Measurements from ENCODE around the gene STAC2. TPM values are rescaled to one million over a fixed set of nuclear protein-coding genes. Genes with fewer than 3 reads are reported as not detected.

STAC2 gene, protein sequence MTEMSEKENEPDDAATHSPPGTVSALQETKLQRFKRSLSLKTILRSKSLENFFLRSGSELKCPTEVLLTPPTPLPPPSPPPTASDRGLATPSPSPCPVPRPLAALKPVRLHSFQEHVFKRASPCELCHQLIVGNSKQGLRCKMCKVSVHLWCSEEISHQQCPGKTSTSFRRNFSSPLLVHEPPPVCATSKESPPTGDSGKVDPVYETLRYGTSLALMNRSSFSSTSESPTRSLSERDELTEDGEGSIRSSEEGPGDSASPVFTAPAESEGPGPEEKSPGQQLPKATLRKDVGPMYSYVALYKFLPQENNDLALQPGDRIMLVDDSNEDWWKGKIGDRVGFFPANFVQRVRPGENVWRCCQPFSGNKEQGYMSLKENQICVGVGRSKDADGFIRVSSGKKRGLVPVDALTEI
- 0.07 and 0.08 TPM in 2 replicates for polyA plus RNA-seq (2012; rRNA removed)
- polyA plus RNA-seq (2012; cell fraction: cytosol; rRNA removed), result 0.04 and 0.13 TPM in 2 replicates
- polyA plus RNA-seq (2012; cell fraction: nucleus; rRNA removed), result 0.10 and 0.23 TPM in 2 replicates

DNA sequence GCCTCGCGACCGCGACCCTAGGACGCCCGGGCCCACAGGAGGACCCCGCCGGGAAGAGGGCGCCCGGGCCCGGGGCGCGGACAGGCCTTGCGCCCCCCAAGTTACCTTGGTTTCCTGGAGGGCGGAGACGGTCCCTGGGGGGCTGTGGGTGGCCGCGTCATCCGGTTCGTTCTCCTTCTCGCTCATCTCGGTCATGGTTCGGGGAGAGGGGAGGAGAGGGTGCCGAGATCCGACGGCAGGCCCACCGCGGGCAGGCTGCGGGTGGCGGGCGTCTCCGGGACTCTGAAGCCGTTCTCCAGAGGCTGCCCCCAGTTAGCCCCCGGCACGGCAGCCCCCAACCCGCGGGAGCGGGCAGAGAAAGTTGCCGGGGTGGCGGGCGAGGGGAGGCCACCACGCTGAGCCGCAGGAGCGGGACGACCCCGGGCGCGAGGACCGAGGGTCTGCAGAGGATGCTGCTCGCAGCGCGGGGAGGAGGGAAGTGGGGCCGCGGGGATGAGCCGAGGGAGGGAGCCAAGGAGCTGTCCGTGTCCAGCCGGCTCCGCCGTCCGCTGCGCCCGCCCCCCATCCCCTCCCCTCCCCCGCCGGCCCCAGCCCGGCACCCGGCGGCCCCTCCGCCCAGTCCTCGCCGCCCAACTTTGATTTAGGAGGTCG is at the start of gene STAC2:
STAC2 (minus strand) TSS at position 638 of the 651 bp plus-strand sequence; CDS start at position 195, 443 bp downstream.
- peak within 1 kb of the TSS; percentile 50 to 55 for H3K4me3 ChIP-seq (ENCODE audit: low read depth in 2 of 2, low read length in 1 of 2)
- no peak for TF ChIP-seq FOXM1 (IDR thresholded peaks at IDR 0.05; ENCODE audit: low read depth)
- TF ChIP-seq TEAD4 (IDR thresholded peaks at IDR 0.05; ENCODE audit: borderline replicate concordance, insufficient read depth), result no peak
- TF ChIP-seq SIN3A (IDR thresholded peaks at IDR 0.05; ENCODE audit: borderline replicate concordance, low read depth, low read length), result no peak
- no peak for TF ChIP-seq GATA2 (CRISPR knock-in tag; IDR thresholded peaks at IDR 0.05)
- TF ChIP-seq RXRA (IDR thresholded peaks at IDR 0.05; ENCODE audit: borderline replicate concordance, low read depth), result no peak
- no peak for TF ChIP-seq ELF1 (IDR thresholded peaks at IDR 0.05)
- TF ChIP-seq CHD2 (IDR thresholded peaks at IDR 0.05; ENCODE audit: low read length, partially characterized antibody), result no peak
- TF ChIP-seq EZH2phosphoT487 (IDR thresholded peaks at IDR 0.05; ENCODE audit: borderline replicate concordance, low read depth), result no peak
- TF ChIP-seq POLR2AphosphoS5 (IDR thresholded peaks at IDR 0.05; ENCODE audit: low read depth, low read length), result no peak
- no peak for TF ChIP-seq YY1 (IDR thresholded peaks at IDR 0.05; ENCODE audit: low read depth)
- TF ChIP-seq, protein P1, sequence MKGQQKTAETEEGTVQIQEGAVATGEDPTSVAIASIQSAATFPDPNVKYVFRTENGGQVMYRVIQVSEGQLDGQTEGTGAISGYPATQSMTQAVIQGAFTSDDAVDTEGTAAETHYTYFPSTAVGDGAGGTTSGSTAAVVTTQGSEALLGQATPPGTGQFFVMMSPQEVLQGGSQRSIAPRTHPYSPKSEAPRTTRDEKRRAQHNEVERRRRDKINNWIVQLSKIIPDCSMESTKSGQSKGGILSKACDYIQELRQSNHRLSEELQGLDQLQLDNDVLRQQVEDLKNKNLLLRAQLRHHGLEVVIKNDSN (IDR thresholded peaks at IDR 0.05; ENCODE audit: borderline replicate concordance, low read depth), result no peak
- peaks cover 8 to 9% of the 10 kb centered on the region in 2 experiments; a peak in 2 of 4 replicates for H3K4me1 ChIP-seq (ENCODE audit: control insufficient read depth in 1 of 2, insufficient read depth in 2 of 2, low read depth in 1 of 2, low read length in 1 of 2)
- no peak within 1 kb of the TSS for H3K27ac ChIP-seq (ENCODE audit: low read depth in 2 of 2, low read length in 1 of 2)
- POLR2A ChIA-PET, result interaction anchor here (0.6 to 1.2 kb wide), 4 partner anchors 10 to 372 kb away, joined by 3 to 6 read pairs (median 3); partner anchors contain the start of genes RPL19 and RPL23
- no peaks in the 10 kb centered on the region for H3K9me3 ChIP-seq
- peak; percentile 58 for DNase-seq
- WGBS (ENCODE audit: low lambda C conversion rate), result 4% methylated on average over 36 of the region's 71 CpGs
- peaks cover 6% of the 10 kb centered on the region for H3F3A ChIP-seq (replicated peaks; ENCODE audit: insufficient read depth)
- H3K4me2 ChIP-seq, result peak within 1 kb of the TSS; percentile 70
- H2AFZ ChIP-seq (ENCODE audit: low read depth), result 0 out of 2 replicates have a peak within 1 kb of the TSS, but pooled peaks have one; percentile 35
- H3K79me2 ChIP-seq (ENCODE audit: insufficient read depth), result no peaks in the 10 kb centered on the region
- H3K9me2 ChIP-seq, result no peaks in the 10 kb centered on the region
- H3K9ac ChIP-seq, result no peak within 1 kb of the TSS
- no peaks in the 10 kb centered on the region for H3K36me3 ChIP-seq (replicated peaks in 1 of 2; ENCODE audit: control insufficient read depth in 1 of 2, insufficient read depth in 2 of 2, low read length in 1 of 2)
- no peaks in the 10 kb centered on the region for H4K20me1 ChIP-seq (ENCODE audit: insufficient read depth)
- no peaks in the 10 kb centered on the region for H3K27me3 ChIP-seq (ENCODE audit: insufficient read depth)
- CTCF ChIA-PET, result interaction anchor here (0.8 to 14.3 kb wide), 6 partner anchors 10 to 46 kb away, joined by 3 to 207 read pairs (median 5); no protein-coding TSS in a partner anchor

DNA sequence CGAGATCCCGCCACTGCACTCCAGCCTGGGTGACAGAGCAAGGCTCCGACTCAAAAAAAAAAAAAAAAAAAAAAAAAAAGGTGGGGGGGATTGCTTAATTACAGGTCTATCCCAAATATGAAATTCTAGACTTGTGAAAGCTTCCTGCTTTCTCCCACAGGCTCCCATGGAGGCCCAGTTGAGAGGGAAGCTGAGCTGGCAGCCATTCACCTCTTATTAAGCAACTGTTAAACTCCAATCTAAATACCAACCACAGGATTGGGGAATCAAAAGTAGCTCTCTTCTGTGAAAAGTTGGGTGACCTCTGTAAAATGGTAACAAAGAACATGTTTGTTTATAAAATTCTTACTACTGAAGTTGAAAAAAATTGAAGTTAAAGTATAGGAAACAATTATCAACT is 45.8 kb upstream of the STAC2 start:
- Histone ChIP-seq H4K20me1 (ENCODE audit: insufficient read depth) (no peaks in the 10 kb centered on the region), H3K4me1 (ENCODE audit: control insufficient read depth in 1 of 2, insufficient read depth in 2 of 2, low read depth in 1 of 2, low read length in 1 of 2) (no peaks in the 10 kb centered on the region), H3K27ac (ENCODE audit: low read depth in 2 of 2, low read length in 1 of 2) (no peak overlapping the region), H3K27me3 (ENCODE audit: insufficient read depth) (no peaks in the 10 kb centered on the region), H3K4me2 (no peak overlapping the region), H3K9ac (no peak overlapping the region), H3K79me2 (ENCODE audit: insufficient read depth) (no peaks in the 10 kb centered on the region), H2AFZ (ENCODE audit: low read depth) (no peak overlapping the region), H3K9me3 (no peaks in the 10 kb centered on the region), H3F3A (replicated peaks; ENCODE audit: insufficient read depth) (peaks cover 5% of the 10 kb centered on the region), H3K4me3 (ENCODE audit: low read depth in 2 of 2, low read length in 1 of 2) (no peak overlapping the region), H3K9me2 (no peaks in the 10 kb centered on the region), H3K36me3 (replicated peaks in 1 of 2; ENCODE audit: control insufficient read depth in 1 of 2, insufficient read depth in 2 of 2, low read length in 1 of 2) (peaks cover 8 to 28% of the 10 kb centered on the region in 2 experiments)
- no peak for DNase-seq
- WGBS (ENCODE audit: low lambda C conversion rate), result 98% methylated on average over 3 of the region's 3 CpGs
- TF ChIP-seq EZH2phosphoT487 (IDR thresholded peaks at IDR 0.05; ENCODE audit: borderline replicate concordance, low read depth), result no peak
- TF ChIP-seq, protein P2, sequence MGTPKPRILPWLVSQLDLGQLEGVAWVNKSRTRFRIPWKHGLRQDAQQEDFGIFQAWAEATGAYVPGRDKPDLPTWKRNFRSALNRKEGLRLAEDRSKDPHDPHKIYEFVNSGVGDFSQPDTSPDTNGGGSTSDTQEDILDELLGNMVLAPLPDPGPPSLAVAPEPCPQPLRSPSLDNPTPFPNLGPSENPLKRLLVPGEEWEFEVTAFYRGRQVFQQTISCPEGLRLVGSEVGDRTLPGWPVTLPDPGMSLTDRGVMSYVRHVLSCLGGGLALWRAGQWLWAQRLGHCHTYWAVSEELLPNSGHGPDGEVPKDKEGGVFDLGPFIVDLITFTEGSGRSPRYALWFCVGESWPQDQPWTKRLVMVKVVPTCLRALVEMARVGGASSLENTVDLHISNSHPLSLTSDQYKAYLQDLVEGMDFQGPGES (IDR thresholded peaks at IDR 0.05; ENCODE audit: low read depth, low read length), result no peak
- TF ChIP-seq JUND (IDR thresholded peaks at IDR 0.05), result no peak
- no peak for TF ChIP-seq FOSL2 (IDR thresholded peaks at IDR 0.05; ENCODE audit: borderline replicate concordance, low read depth)
- no peak for TF ChIP-seq SMC3 (IDR thresholded peaks at IDR 0.05; ENCODE audit: low read depth, low read length)
- no peak for TF ChIP-seq MXI1 (IDR thresholded peaks at IDR 0.05; ENCODE audit: low read depth, low read length)
- no peak for TF ChIP-seq TAF1 (IDR thresholded peaks at IDR 0.05; ENCODE audit: borderline replicate concordance, low read depth, low read length)
- TF ChIP-seq CHD2 (IDR thresholded peaks at IDR 0.05; ENCODE audit: low read length, partially characterized antibody), result no peak
- CTCF ChIA-PET, result interaction anchor here (0.9 to 2.0 kb wide), 4 partner anchors 9 to 97 kb away, joined by 3 to 7 read pairs (median 4); partner anchors contain the start of gene STAC2
- POLR2A ChIA-PET, result no interaction called here

Measured in SK-N-SH (cell line).